HG03457 (cell line): ENCODE results near the gene RASA1.

ENCODE experiments used
- ATAC-seq: cut with Tn5 transposase; IDR thresholded peaks from one replicate; pipeline ENCODE4 v1.9.1; 2021; ENCODE audit warnings: moderate number of reproducible peaks; ENCODE audit not compliant: unreplicated experiment

RASA1 gene

DNA sequence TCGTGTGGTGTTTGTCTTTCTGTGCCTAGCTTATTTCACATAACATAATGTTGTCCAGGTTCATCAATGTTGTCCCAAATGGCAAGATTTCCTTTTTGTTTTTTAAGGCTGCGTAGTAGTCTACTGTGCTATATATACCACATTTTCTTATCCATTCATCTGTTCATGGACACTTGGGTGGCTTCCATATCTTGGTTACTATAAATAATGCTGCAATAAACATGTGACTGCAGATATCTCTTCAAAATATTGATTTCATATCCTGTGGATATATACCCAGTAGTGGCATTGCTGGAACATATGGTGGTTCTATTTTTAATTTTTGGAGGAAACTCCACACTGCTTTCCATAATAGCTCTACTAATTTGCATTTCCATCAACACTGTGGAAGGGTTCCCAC lies 170.5 kb downstream of the RASA1 start:
- ATAC-seq = no peak
